Neuron (in vitro differentiated cells): ENCODE results near the gene CCL13.
"Not testable (repeated sequence)": the region's sequence is repeated elsewhere in the genome, so short reads cannot be mapped to it uniquely, and the experiment has no call there.

Experiments used
- H2AFZ ChIP-seq: one replicate; pipeline ENCODE4 v1.6.1; 2013; ENCODE audit warnings: low read depth, mild to moderate bottlenecking, inconsistent platforms, low read length, moderate library complexity
- H3K27me3 ChIP-seq: one replicate; pipeline ENCODE4 v1.6.1; 2013; ENCODE audit warnings: low read length; ENCODE audit not compliant: insufficient read depth
- H3K36me3 ChIP-seq: one replicate; pipeline ENCODE4 v1.6.1; 2013; ENCODE audit warnings: low read length; ENCODE audit not compliant: insufficient read depth
- H3K4me1 ChIP-seq: one replicate; pipeline ENCODE4 v1.6.1; 2013; ENCODE audit warnings: low read length; ENCODE audit not compliant: insufficient read depth
- H3K4me3 ChIP-seq: 2 replicates; pipeline ENCODE4 v1.5.1; 2013; ENCODE audit warnings: mild to moderate bottlenecking, low read length, moderate library complexity
- H3K9me3 ChIP-seq: one replicate; pipeline ENCODE4 v1.6.1; 2013; ENCODE audit warnings: low read length

CCL13 gene

GRCh38 chr17:34356194-34356593, at the start of gene CCL13:
TSS of gene CCL13 (plus strand) at chr17:34356480. CDS start at chr17:34356527, 47 bp downstream.
- no peaks in the 10 kb centered on the region for H3K36me3 ChIP-seq
- no peak within 1 kb of the TSS for H3K4me3 ChIP-seq
- no peaks in the 10 kb centered on the region for H3K9me3 ChIP-seq
- no peaks in the 10 kb centered on the region for H3K4me1 ChIP-seq
- H2AFZ ChIP-seq: no peak within 1 kb of the TSS
- H3K27me3 ChIP-seq: no peaks in the 10 kb centered on the region

DNA sequence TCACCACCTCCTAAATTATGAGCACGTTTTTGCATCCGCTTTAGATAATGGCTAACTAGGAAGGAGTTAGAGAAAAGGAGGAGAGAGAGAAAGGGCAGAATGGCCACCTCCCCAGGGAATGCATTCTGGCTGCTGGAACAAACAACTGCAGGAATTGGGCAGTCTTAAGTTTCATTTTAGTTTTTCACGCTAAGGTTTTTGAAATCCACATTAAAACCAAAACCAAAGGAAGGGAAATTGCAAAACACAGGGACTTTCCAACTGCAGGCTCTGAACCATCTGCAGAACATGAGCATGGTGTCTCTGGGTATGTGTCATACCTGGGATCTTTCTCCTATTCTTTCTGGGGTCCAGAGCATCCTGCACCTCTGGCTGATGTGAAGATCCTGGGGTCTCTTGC, 49.2 kb upstream of the CCL13 start:
- Histone ChIP-seq H3K9me3 (no peaks in the 10 kb centered on the region), H3K4me3 (no peak overlapping the region), H3K4me1 (no peaks in the 10 kb centered on the region), H2AFZ (no peak overlapping the region), H3K27me3 (no peaks in the 10 kb centered on the region), H3K36me3 (no peaks in the 10 kb centered on the region)

DNA sequence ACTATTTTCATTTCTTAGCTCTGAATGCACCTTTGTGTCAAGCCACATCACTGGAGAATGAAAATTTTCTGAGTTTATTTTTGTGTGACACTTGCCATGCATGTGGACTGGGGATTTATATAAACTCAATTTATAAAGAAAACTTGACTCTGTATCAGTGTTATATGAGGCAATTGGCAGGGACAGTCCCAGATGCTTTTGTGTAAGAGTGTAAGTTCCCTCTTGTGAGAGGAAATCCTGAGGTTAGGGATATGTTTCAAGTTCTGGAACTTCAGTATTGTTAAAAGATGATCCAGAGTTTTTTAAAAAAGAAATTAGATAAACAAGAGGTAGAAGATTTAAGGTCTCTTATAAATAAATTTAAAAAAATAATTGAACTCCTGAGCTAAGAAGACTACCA, 47.9 kb upstream of the CCL13 start:
- H2AFZ ChIP-seq: no peak overlapping the region
- no peaks in the 10 kb centered on the region for H3K27me3 ChIP-seq
- H3K4me1 ChIP-seq: no peaks in the 10 kb centered on the region
- no peaks in the 10 kb centered on the region for H3K9me3 ChIP-seq
- no peaks in the 10 kb centered on the region for H3K36me3 ChIP-seq
- no peak overlapping the region for H3K4me3 ChIP-seq

GRCh38 chr17:34311291-34311690, 45.0 kb upstream of the CCL13 start:
- H3K27me3 ChIP-seq: no peaks in the 10 kb centered on the region
- H3K4me1 ChIP-seq: no peaks in the 10 kb centered on the region
- H2AFZ ChIP-seq: no peak overlapping the region
- no peaks in the 10 kb centered on the region for H3K36me3 ChIP-seq
- H3K9me3 ChIP-seq: no peaks in the 10 kb centered on the region
- no peak overlapping the region for H3K4me3 ChIP-seq

DNA sequence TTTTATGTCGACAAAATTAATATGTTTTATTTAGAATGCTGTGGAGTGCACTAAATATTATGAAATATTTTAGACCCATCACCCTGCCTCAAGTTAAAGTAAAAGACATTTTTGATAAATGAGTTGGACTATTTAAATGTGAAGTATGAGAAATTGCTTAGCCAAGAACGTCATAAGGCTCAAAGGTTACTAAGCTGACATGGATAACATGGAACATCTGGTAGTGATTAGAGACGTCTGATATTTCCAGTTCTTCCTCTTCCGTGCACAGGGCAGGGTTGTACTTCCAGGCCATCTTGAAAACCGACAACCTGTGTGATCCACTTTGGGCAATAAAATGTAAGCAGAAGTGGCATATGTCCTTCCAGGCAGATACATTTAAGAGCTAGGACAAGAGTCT, 44.2 kb upstream of the CCL13 start:
- Histone ChIP-seq H3K9me3 (no peaks in the 10 kb centered on the region), H3K27me3 (no peaks in the 10 kb centered on the region), H2AFZ (no peak overlapping the region), H3K4me3 (no peak overlapping the region), H3K36me3 (no peaks in the 10 kb centered on the region), H3K4me1 (no peaks in the 10 kb centered on the region)

- H3K36me3 ChIP-seq: no peaks in the 10 kb centered on the region
- no peak overlapping the region for H3K4me3 ChIP-seq
- no peaks in the 10 kb centered on the region for H3K27me3 ChIP-seq
- no peaks in the 10 kb centered on the region for H3K4me1 ChIP-seq
- no peaks in the 10 kb centered on the region for H3K9me3 ChIP-seq
- H2AFZ ChIP-seq: no peak overlapping the region
Observed at GRCh38 chr17:34313164-34313563, 43.1 kb upstream of the CCL13 start.

- Histone ChIP-seq H3K4me1 (no peaks in the 10 kb centered on the region), H3K27me3 (no peaks in the 10 kb centered on the region), H3K9me3 (no peaks in the 10 kb centered on the region), H2AFZ (no peak overlapping the region), H3K36me3 (no peaks in the 10 kb centered on the region), H3K4me3 (no peak overlapping the region)
Observed at GRCh38 chr17:34314279-34314678, 42.0 kb upstream of the CCL13 start.

DNA sequence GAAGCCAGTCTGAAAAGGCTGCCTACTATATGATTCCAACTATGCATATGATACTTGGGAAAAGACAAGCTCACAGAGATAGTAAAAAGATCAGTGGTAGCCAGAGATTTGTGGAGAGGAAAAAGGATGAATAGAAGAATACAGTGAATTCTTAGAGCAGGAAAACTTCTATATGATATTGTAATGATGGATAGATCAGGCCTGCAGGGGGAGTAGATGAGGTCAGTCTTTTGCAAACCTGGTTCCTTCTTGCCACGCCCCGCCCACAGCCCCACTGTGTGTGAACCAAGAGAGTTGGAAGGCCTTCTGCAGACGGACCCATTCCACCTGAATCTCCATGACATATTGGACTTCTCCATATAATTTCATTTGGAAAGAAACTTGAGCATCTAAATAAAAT, 37.8 kb upstream of the CCL13 start:
- H3K4me1 ChIP-seq: no peaks in the 10 kb centered on the region
- H3K27me3 ChIP-seq: no peaks in the 10 kb centered on the region
- H3K4me3 ChIP-seq: no peak overlapping the region
- H3K36me3 ChIP-seq: no peaks in the 10 kb centered on the region
- H2AFZ ChIP-seq: no peak overlapping the region
- no peaks in the 10 kb centered on the region for H3K9me3 ChIP-seq

- H3K4me1 ChIP-seq: no peaks in the 10 kb centered on the region
- no peak within 1 kb of the TSS for H3K4me3 ChIP-seq
- H3K36me3 ChIP-seq: no peaks in the 10 kb centered on the region
- H3K27me3 ChIP-seq: no peaks in the 10 kb centered on the region
- H3K9me3 ChIP-seq: no peaks in the 10 kb centered on the region
- no peak within 1 kb of the TSS for H2AFZ ChIP-seq
Observed at GRCh38 chr17:34319039-34319483, 37.2 kb upstream of the CCL13 start, which contains the start of gene CCL8. TSS of gene CCL8 (plus strand) at chr17:34319435. CDS start at chr17:34319502, 67 bp downstream.

GRCh38 chr17:34321964-34322363, 34.3 kb upstream of the CCL13 start:
- no peak overlapping the region for H2AFZ ChIP-seq
- no peaks in the 10 kb centered on the region for H3K36me3 ChIP-seq
- no peaks in the 10 kb centered on the region for H3K27me3 ChIP-seq
- H3K9me3 ChIP-seq: no peaks in the 10 kb centered on the region
- H3K4me3 ChIP-seq: no peak overlapping the region
- no peaks in the 10 kb centered on the region for H3K4me1 ChIP-seq

DNA sequence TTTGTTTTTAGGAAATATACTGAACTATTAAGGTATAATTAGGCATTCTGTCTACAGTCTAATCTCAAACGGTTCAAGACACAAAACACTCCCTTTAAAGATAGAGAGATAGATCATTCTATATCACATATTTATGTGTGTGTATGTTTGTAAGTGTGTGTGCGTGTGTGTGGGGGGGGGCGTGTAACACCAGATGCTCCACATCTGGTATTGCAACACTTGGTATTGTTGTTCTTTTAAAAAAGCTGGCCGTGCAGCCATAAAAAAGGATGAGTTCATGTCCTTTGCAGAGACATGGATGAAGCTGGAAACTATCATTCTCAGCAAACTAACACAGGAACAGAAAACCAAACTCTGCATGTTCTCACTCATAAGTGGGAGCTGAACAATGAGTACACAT, 28.7 kb upstream of the CCL13 start:
- H3K36me3 ChIP-seq, H3K27me3 ChIP-seq, H3K4me1 ChIP-seq, H3K9me3 ChIP-seq, H3K4me3 ChIP-seq, H2AFZ ChIP-seq: not testable (repeated sequence)

GRCh38 chr17:34337701-34338100, 18.6 kb upstream of the CCL13 start:
- H2AFZ ChIP-seq: no peak overlapping the region
- H3K27me3 ChIP-seq: no peaks in the 10 kb centered on the region
- no peaks in the 10 kb centered on the region for H3K4me1 ChIP-seq
- no peaks in the 10 kb centered on the region for H3K36me3 ChIP-seq
- H3K9me3 ChIP-seq: no peaks in the 10 kb centered on the region
- no peak overlapping the region for H3K4me3 ChIP-seq

DNA sequence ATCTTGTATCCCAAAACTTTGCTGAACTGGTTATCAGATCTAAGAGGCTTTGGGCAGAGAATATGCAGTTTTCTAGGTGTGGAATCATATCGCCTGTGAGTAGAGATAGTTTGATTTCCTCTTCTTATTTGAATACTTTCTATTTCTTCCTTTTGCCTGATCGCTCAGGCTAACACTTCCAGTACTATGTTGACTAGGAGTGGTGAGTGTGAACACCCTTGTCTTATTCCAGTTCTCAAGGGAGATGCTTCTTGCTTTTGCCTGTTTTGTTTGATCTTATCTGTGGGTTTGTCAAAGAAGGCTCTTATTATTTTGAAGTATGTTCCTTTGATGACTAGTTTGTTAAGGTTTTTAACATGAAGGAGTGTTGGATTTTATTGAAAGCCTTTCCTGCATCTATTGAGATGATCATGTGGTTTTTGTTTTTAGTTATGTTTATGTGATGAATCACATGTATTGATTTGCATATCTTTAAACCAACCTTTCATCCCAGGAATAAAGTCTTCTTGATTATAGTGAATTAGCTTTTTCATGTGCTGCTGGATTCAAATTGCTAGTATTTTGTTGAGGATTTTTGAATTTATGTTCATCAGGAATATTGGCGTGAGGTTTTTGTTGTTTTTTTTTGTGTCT, 17.0 kb upstream of the CCL13 start:
- H2AFZ ChIP-seq: no peak overlapping the region
- H3K9me3 ChIP-seq: no peaks in the 10 kb centered on the region
- H3K4me3 ChIP-seq: no peak overlapping the region
- H3K27me3 ChIP-seq: no peaks in the 10 kb centered on the region
- no peaks in the 10 kb centered on the region for H3K4me1 ChIP-seq
- H3K36me3 ChIP-seq: no peaks in the 10 kb centered on the region

- H3K27me3 ChIP-seq: no peaks in the 10 kb centered on the region
- H3K36me3 ChIP-seq: no peaks in the 10 kb centered on the region
- no peaks in the 10 kb centered on the region for H3K9me3 ChIP-seq
- H2AFZ ChIP-seq: no peak overlapping the region
- no peak overlapping the region for H3K4me3 ChIP-seq
- H3K4me1 ChIP-seq: no peaks in the 10 kb centered on the region
Observed at GRCh38 chr17:34341916-34342315, 14.4 kb upstream of the CCL13 start.
